Activated naive CD4-positive, alpha-beta T cell treated with anti-CD3 and anti-CD28 coated beads, Interleukin-2, amount 10 ng/mL, durations not matched to agents 7 days and 5 days (primary cell): Measurements from ENCODE around the gene MLF1.
"Not testable (repeated sequence)": the region's sequence is repeated elsewhere in the genome, so short reads cannot be mapped to it uniquely, and the experiment has no call there.

ENCODE experiments used
- CTCF ChIA-PET: fragments of 350-600 bp; sonication (Branson Sonifier 250); formaldehyde crosslinking; loops from one replicate; lab custom pipeline; 2021; ENCODE audit warnings: antibody characterized with exemption; lab: Charles Lee
- DNase-seq: peaks from one replicate; pipeline ENCODE4 v3.0.0-alpha.2; 2020
- H3K27ac Mint-ChIP-seq: one replicate; pipeline ENCODE4 v1.8.0; 2021; ENCODE audit warnings: mild to moderate bottlenecking, moderate library complexity, mixed read lengths
- H3K27me3 Mint-ChIP-seq: one replicate; pipeline ENCODE4 v1.8.0; 2021; ENCODE audit warnings: mild to moderate bottlenecking, mixed read lengths
- H3K36me3 Mint-ChIP-seq: one replicate; pipeline ENCODE4 v1.8.0; 2021; ENCODE audit warnings: mixed read lengths
- H3K4me1 Mint-ChIP-seq: one replicate; pipeline ENCODE4 v1.8.0; 2021; ENCODE audit warnings: mixed read lengths
- H3K4me3 Mint-ChIP-seq: one replicate; pipeline ENCODE4 v1.8.0; 2021; ENCODE audit warnings: mild to moderate bottlenecking, moderate library complexity, mixed read lengths
- H3K9me3 Mint-ChIP-seq: one replicate; pipeline ENCODE4 v1.8.0; 2021; ENCODE audit warnings: mixed read lengths

The MLF1 gene

GRCh38 chr3:158570999-158571702, at the start of gene MLF1:
Gene MLF1, plus strand, starts transcription at chr3:158571194. Its CDS starts 107 bp downstream, at chr3:158571301.
- peaks cover 37% of the 10 kb centered on the region for H3K27me3 Mint-ChIP-seq
- CTCF ChIA-PET: interaction anchor here (0.9 to 1.4 kb wide), 2 partner anchors 90 to 101 kb away, joined by 3 to 4 read pairs; partner anchors contain the start of gene LXN

GRCh38 chr3:158522221-158523136, 48.5 kb upstream of the MLF1 start:
- no peak for DNase-seq
- Mint-ChIP-seq H3K27ac (no peak overlapping the region), H3K4me1 (no peaks in the 10 kb centered on the region), H3K4me3 (no peak overlapping the region), H3K9me3 (no peaks in the 10 kb centered on the region), H3K27me3 (no peaks in the 10 kb centered on the region), H3K36me3 (no peaks in the 10 kb centered on the region)
- CTCF ChIA-PET: no interaction called here

More at GRCh38 chr3:158570999-158571702, at the start of gene MLF1:
- H3K4me3 Mint-ChIP-seq: peak within 1 kb of the TSS; percentile 75
- peaks cover 12% of the 10 kb centered on the region for H3K4me1 Mint-ChIP-seq
- no peak within 1 kb of the TSS for H3K27ac Mint-ChIP-seq
- H3K36me3 Mint-ChIP-seq: no peaks in the 10 kb centered on the region
- H3K9me3 Mint-ChIP-seq: no peaks in the 10 kb centered on the region
- peak; percentile 89 for DNase-seq

- H3K9me3 Mint-ChIP-seq: no peaks in the 10 kb centered on the region
- no peak overlapping the region for H3K27ac Mint-ChIP-seq
- H3K4me1 Mint-ChIP-seq: no peaks in the 10 kb centered on the region
- no peak for DNase-seq
- CTCF ChIA-PET: interaction anchor here (1.1 kb wide), 2 partner anchors 11 to 911 kb away, joined by 3 to 8 read pairs; no protein-coding TSS in a partner anchor
- no peaks in the 10 kb centered on the region for H3K36me3 Mint-ChIP-seq
- H3K4me3 Mint-ChIP-seq: no peak overlapping the region
- no peaks in the 10 kb centered on the region for H3K27me3 Mint-ChIP-seq
Observed at GRCh38 chr3:158528076-158528674, 42.8 kb upstream of the MLF1 start.

- H3K27me3 Mint-ChIP-seq: no peaks in the 10 kb centered on the region
- no peaks in the 10 kb centered on the region for H3K9me3 Mint-ChIP-seq
- H3K36me3 Mint-ChIP-seq: no peaks in the 10 kb centered on the region
Observed at GRCh38 chr3:158531334-158531733, 39.7 kb upstream of the MLF1 start.

GRCh38 chr3:158532099-158532734, 38.8 kb upstream of the MLF1 start:
- no peak overlapping the region for H3K4me3 Mint-ChIP-seq
- H3K36me3 Mint-ChIP-seq: no peaks in the 10 kb centered on the region
- no peak overlapping the region for H3K27ac Mint-ChIP-seq
- no peaks in the 10 kb centered on the region for H3K27me3 Mint-ChIP-seq
- H3K9me3 Mint-ChIP-seq: no peaks in the 10 kb centered on the region
- no peak for DNase-seq
- H3K4me1 Mint-ChIP-seq: no peaks in the 10 kb centered on the region
- CTCF ChIA-PET: interaction anchor here (0.6 to 1.1 kb wide), 3 partner anchors 8 to 667 kb away, joined by 3 read pairs; no protein-coding TSS in a partner anchor

More at GRCh38 chr3:158531334-158531733, 39.7 kb upstream of the MLF1 start:
- no peaks in the 10 kb centered on the region for H3K4me1 Mint-ChIP-seq
- H3K4me3 Mint-ChIP-seq: no peak overlapping the region
- CTCF ChIA-PET: interaction anchor here (0.9 to 1.1 kb wide), 2 partner anchors 9 to 666 kb away, joined by 3 read pairs; no protein-coding TSS in a partner anchor
- DNase-seq: no peak
- H3K27ac Mint-ChIP-seq: no peak overlapping the region

- H3K36me3 Mint-ChIP-seq: no peaks in the 10 kb centered on the region
- no peaks in the 10 kb centered on the region for H3K4me1 Mint-ChIP-seq
- no peaks in the 10 kb centered on the region for H3K9me3 Mint-ChIP-seq
- DNase-seq: no peak
- CTCF ChIA-PET: no interaction called here
- no peaks in the 10 kb centered on the region for H3K27me3 Mint-ChIP-seq
- no peak overlapping the region for H3K4me3 Mint-ChIP-seq
- H3K27ac Mint-ChIP-seq: no peak overlapping the region
Observed at GRCh38 chr3:158535918-158536317, 35.1 kb upstream of the MLF1 start.

GRCh38 chr3:158539414-158540014, 31.5 kb upstream of the MLF1 start:
- Mint-ChIP-seq H3K27me3 (no peaks in the 10 kb centered on the region), H3K36me3 (peaks cover 4% of the 10 kb centered on the region), H3K4me1 (no peaks in the 10 kb centered on the region), H3K27ac (no peak overlapping the region), H3K4me3 (no peak overlapping the region), H3K9me3 (no peaks in the 10 kb centered on the region)
- peak; percentile 50 for DNase-seq
- CTCF ChIA-PET: interaction anchor here (0.7 to 2.3 kb wide), 8 partner anchors 10 to 674 kb away, joined by 3 to 13 read pairs (median 6); partner anchors contain the start of gene GFM1

GRCh38 chr3:158540066-158540465, 30.9 kb upstream of the MLF1 start:
- H3K36me3 Mint-ChIP-seq: peaks cover 4% of the 10 kb centered on the region
- no peak overlapping the region for H3K4me3 Mint-ChIP-seq
- no peaks in the 10 kb centered on the region for H3K9me3 Mint-ChIP-seq
- H3K27ac Mint-ChIP-seq: no peak overlapping the region
- H3K27me3 Mint-ChIP-seq: no peaks in the 10 kb centered on the region
- H3K4me1 Mint-ChIP-seq: no peaks in the 10 kb centered on the region
- CTCF ChIA-PET: interaction anchor here (1.2 to 2.3 kb wide), 7 partner anchors 8 to 265 kb away, joined by 3 to 13 read pairs (median 7); partner anchors contain the start of gene GFM1
- no peak for DNase-seq

- Mint-ChIP-seq H3K9me3 (peaks cover 2% of the 10 kb centered on the region), H3K27ac (no peak overlapping the region), H3K4me3 (no peak overlapping the region), H3K27me3 (no peaks in the 10 kb centered on the region), H3K36me3 (peaks cover 8% of the 10 kb centered on the region), H3K4me1 (no peaks in the 10 kb centered on the region)
- DNase-seq: no peak
- CTCF ChIA-PET: interaction anchor here (2.2 kb wide), 1 partner anchor 9 kb away, joined by 8 read pairs; no protein-coding TSS in a partner anchor
Observed at GRCh38 chr3:158548691-158549090, 22.3 kb upstream of the MLF1 start.

- H3K9me3 Mint-ChIP-seq, H3K4me1 Mint-ChIP-seq, H3K27ac Mint-ChIP-seq, H3K27me3 Mint-ChIP-seq, H3K36me3 Mint-ChIP-seq, DNase-seq, H3K4me3 Mint-ChIP-seq: not testable (repeated sequence)
- CTCF ChIA-PET: interaction anchor here (1.7 to 2.2 kb wide), 2 partner anchors 10 to 16 kb away, joined by 6 to 8 read pairs; no protein-coding TSS in a partner anchor
Observed at GRCh38 chr3:158549938-158550337, 21.1 kb upstream of the MLF1 start.

GRCh38 chr3:158552124-158552523, 18.9 kb upstream of the MLF1 start:
- Mint-ChIP-seq H3K9me3 (peaks cover 4% of the 10 kb centered on the region), H3K27ac (no peak overlapping the region), H3K27me3 (peaks cover 3% of the 10 kb centered on the region), H3K36me3 (peaks cover 3% of the 10 kb centered on the region), H3K4me3 (no peak overlapping the region), H3K4me1 (no peaks in the 10 kb centered on the region)
- CTCF ChIA-PET: no interaction called here
- no peak for DNase-seq

GRCh38 chr3:158559504-158559903, 11.5 kb upstream of the MLF1 start:
- Mint-ChIP-seq H3K9me3 (peaks cover 2% of the 10 kb centered on the region), H3K27ac (no peak overlapping the region), H3K4me1 (no peaks in the 10 kb centered on the region), H3K4me3 (no peak overlapping the region), H3K36me3 (no peaks in the 10 kb centered on the region), H3K27me3 (peaks cover 3% of the 10 kb centered on the region)
- CTCF ChIA-PET: no interaction called here
- DNase-seq: no peak

GRCh38 chr3:158560979-158561378, 10.0 kb upstream of the MLF1 start:
- peaks cover 2% of the 10 kb centered on the region for H3K9me3 Mint-ChIP-seq
- CTCF ChIA-PET: no interaction called here
- no peaks in the 10 kb centered on the region for H3K36me3 Mint-ChIP-seq
- no peak overlapping the region for H3K4me3 Mint-ChIP-seq
- DNase-seq: no peak
- H3K27ac Mint-ChIP-seq: no peak overlapping the region
- H3K4me1 Mint-ChIP-seq: no peaks in the 10 kb centered on the region
- H3K27me3 Mint-ChIP-seq: peaks cover 3% of the 10 kb centered on the region
